GM12891 (cell line): ENCODE measurements around the gene SLC25A39.
"Not testable (repeated sequence)": the region's sequence is repeated elsewhere in the genome, so short reads cannot be mapped to it uniquely, and the experiment has no call there.

Source experiments
- POLR2A ChIP-seq: IDR thresholded peaks from 2 replicates; pipeline ENCODE4 v1.6.1; 2011; ENCODE audit warnings: low read depth, low read length, control low read depth
- POLR2AphosphoS5 ChIP-seq: IDR thresholded peaks from 2 replicates; pipeline ENCODE4 v1.6.1; 2011; ENCODE audit warnings: low read depth, low read length, control low read depth
- POU2F2 ChIP-seq: IDR thresholded peaks from 2 replicates; pipeline ENCODE4 v1.6.1; 2011; ENCODE audit warnings: low read depth, mild to moderate bottlenecking, control low read depth, low read length, moderate library complexity
- SPI1 ChIP-seq: IDR thresholded peaks from 2 replicates; pipeline ENCODE4 v1.6.1; 2011; ENCODE audit warnings: low read depth, low read length, control low read depth
- TAF1 ChIP-seq: IDR thresholded peaks from 2 replicates; pipeline ENCODE4 v1.6.1; 2011; ENCODE audit warnings: low read depth, low read length, control low read depth

DNA sequence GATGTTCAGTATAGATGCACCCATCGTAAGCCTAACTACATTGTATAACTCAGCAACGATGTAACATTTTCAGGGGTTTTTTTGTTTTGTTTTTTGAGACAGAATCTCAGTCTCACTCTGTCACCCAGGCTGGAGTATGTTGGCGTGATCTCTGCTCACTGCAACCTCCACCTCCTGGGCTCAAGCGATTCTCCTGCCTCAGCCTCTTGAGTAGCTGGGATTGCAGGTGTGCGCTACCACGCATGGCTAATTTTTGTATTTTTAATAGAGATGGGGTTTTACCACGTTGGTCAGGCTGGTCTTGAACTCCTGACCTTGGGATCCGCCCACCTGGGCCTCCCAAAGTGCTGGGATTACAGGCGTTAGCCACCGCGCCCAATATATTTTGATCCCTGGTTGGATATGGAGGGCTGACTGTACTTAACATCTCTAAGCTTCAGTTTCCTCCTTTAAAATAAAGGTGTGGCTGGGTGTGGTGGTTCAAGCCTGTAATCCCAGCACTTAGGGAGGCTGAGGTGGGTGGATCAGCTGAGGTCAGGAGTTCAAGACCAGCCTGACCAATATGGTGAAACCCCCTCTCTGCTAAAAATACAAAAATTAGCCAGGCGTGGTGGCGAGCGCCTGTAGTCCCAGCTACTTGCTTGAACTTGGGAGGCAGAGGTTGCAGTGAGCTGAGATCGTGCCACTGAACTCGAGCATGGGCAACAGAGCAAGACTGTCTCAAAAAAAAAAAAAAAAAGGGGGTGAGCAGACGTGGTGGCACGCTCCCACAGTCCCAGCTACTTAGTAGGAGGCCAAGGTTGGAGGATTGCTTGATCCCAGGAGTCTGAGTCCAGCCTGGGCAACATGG, 22.8 kb upstream of the SLC25A39 start:
- TF ChIP-seq POLR2AphosphoS5, POLR2A, POU2F2, SPI1, TAF1: not testable (repeated sequence)
